GM21447 (cell line): Measurements from ENCODE around the gene LAMA5.

Source experiments
- ATAC-seq: cut with Tn5 transposase; IDR thresholded peaks from one replicate; pipeline ENCODE4 v1.9.1; 2021; ENCODE audit not compliant: unreplicated experiment

LAMA5 gene

GRCh38 chr20:62405108-62405980 lies 38.2 kb upstream of the LAMA5 start:
- no peak for ATAC-seq

- ATAC-seq = no peak
These were observed 37.6 kb upstream of the LAMA5 start for GRCh38 chr20:62404761-62405107.

DNA sequence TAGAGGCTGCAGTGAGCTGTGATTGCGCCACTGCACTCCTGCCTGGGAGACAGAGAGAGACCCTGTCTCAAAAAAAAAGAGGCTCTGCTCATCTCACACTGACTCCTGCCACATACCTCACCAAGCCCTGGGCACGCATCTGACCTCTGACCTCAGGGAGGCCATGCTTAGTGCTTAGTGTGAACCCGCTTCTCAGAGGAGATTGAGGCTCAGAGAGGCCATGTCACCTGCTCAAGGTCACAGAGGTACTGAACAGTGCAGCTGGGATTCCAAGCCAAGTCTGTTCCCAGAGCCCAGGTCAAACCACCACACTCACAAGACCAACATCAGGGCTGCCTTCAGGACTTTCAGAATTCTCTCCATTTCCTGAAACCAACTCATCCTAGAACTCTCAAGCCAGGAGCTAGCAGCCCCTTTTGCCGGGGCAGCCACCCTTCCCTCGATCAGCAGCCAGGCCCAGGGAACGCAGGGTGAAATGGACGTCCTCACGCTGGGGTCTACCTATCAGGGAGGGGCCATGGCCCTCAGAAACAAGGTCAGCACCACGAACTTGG lies 37.1 kb upstream of the LAMA5 start:
- ATAC-seq = no peak

- ATAC-seq = no peak
These were observed 36.2 kb upstream of the LAMA5 start for GRCh38 chr20:62403331-62403730.

GRCh38 chr20:62402456-62403150 lies 35.5 kb upstream of the LAMA5 start:
- ATAC-seq = no peak

- no peak for ATAC-seq
These were observed 34.2 kb upstream of the LAMA5 start for GRCh38 chr20:62401331-62401779.

- no peak for ATAC-seq
These were observed 33.4 kb upstream of the LAMA5 start for GRCh38 chr20:62400541-62400940.

- no peak for ATAC-seq
These were observed 32.9 kb upstream of the LAMA5 start for GRCh38 chr20:62400021-62400420.

- ATAC-seq = no peak
These were observed 31.2 kb upstream of the LAMA5 start for GRCh38 chr20:62398120-62398821.

GRCh38 chr20:62396367-62397239 lies 29.5 kb upstream of the LAMA5 start:
- no peak for ATAC-seq

GRCh38 chr20:62395311-62396242 lies 28.5 kb upstream of the LAMA5 start:
- no peak for ATAC-seq

- ATAC-seq = no peak
These were observed 27.4 kb upstream of the LAMA5 start for GRCh38 chr20:62394248-62395245.

DNA sequence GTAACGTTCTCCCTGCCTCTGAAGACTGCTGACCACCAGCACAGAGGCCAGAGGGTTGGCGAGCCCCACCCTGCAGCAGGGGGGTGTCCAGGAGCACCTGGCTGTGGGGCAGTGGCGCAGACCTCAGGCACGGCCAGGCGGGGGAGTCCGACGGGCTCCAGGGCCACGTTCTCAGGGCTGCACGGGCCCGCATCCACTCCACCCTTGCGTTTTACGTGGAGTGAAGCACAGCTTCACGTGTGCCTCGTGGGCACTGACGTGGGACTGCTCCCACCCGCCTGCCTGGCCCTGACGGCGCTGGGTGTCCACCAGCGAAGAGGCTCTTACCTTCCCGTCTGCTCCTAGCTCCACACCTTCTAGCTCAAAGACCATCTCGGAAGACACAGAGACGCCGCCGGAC lies 26.7 kb upstream of the LAMA5 start:
- ATAC-seq = no peak

GRCh38 chr20:62393335-62393665 lies 26.2 kb upstream of the LAMA5 start:
- no peak for ATAC-seq

DNA sequence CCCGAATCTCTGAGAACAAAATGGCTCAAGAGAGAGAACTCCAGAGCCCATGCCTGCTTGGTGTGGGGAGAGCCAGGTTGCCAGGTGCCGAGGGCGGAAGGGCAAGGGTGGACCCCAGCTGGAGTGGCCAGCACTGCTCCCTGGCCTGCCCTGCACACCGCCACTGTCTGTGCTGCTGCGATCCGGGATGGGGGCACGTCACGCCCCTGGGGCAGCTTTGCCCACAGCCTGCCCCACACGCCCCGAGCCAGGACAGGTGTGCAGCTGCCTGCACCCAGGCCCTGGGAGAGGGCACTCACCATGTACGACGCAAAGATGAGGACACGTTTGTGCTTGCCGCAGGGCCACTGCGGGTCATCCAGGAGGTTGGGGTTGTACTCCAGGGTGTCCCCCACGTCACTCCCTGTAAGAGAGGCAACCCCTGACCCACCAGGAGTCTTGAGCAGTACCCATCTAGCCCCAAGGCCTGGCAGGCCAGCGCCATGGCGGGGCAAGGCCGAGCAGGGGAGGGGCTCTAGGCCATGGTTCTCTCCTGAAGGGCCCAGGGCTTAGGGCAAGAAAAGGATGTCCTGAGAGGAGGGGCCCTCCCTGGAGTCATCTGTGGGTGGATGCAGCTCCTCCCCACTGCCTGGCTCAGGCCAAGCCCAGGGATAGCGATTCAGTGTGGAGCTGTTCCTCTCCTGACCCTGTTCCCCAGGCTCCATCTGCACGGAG lies 25.7 kb upstream of the LAMA5 start:
- ATAC-seq = no peak

GRCh38 chr20:62392077-62392418 lies 24.9 kb upstream of the LAMA5 start:
- no peak for ATAC-seq

GRCh38 chr20:62391165-62392076 lies 24.3 kb upstream of the LAMA5 start:
- ATAC-seq = no peak
